T-cell (primary cell): ENCODE measurements around the gene DKKL1. TPM values are rescaled to one million over a fixed set of nuclear protein-coding genes. Genes with fewer than 3 reads are reported as not detected.

Experiments
- ATAC-seq, 4 experiments: fragments of 200-7000 bp in 3 of 4; fragments of 150-1000 bp in 1 of 4; cut with Tn5 transposase; replicated peaks in 1 of 4; 1 replicate in 3 of 4; 2 replicates in 1 of 4; pipeline ENCODE4 v1.10.0; 2021; ENCODE audit warnings: moderate library complexity in 3 of 4, mild to moderate bottlenecking in 2 of 4, moderate number of reproducible peaks in 1 of 4
- CTCF ChIA-PET, 2 donors: fragments of 300-600 bp; sonication (Branson Sonifier 250); formaldehyde crosslinking; loops; one replicate each; lab custom pipeline; 2022; ENCODE audit warnings: antibody characterized with exemption in 2 of 2; lab: Charles Lee
- POLR2A ChIA-PET, 2 donors: fragments of 300-600 bp; sonication (Branson Sonifier 250); formaldehyde crosslinking; loops; one replicate each; lab custom pipeline; 2022; ENCODE audit warnings: antibody characterized with exemption in 2 of 2; lab: Charles Lee
- DNase-seq, 35 experiments: peaks; one replicate each; pipeline versions ENCODE4 v3.0.0 to v3.0.0-alpha.2; 2013 to 2023
- H3K27ac ChIP-seq: one replicate; pipeline ENCODE4 v1.5.1; 2013; ENCODE audit warnings: low read length
- H3K27me3 ChIP-seq, 2 experiments: replicated peaks in 1 of 2; 1 replicate in 1 of 2; 2 replicates in 1 of 2; pipeline versions ENCODE4 v1.6.1 to v1.7.0; 2013; ENCODE audit warnings: low read length in 1 of 2, mixed read lengths in 1 of 2; ENCODE audit not compliant: control insufficient read depth in 2 of 2, insufficient read depth in 2 of 2; ENCODE audit errors: extremely low read depth in 1 of 2
- H3K36me3 ChIP-seq, 2 donors: 1 replicate in 1 of 2; 2 replicates in 1 of 2; pipeline versions ENCODE4 v1.6.1 to v1.7.0; 2013; ENCODE audit warnings: low read length in 1 of 2; ENCODE audit not compliant: control insufficient read depth in 2 of 2, insufficient read depth in 1 of 2; ENCODE audit errors: extremely low read depth in 1 of 2
- H3K4me1 ChIP-seq, 2 experiments: 1 replicate in 1 of 2; 2 replicates in 1 of 2; pipeline versions ENCODE4 v1.6.1 to v1.7.0; 2013; ENCODE audit warnings: low read length in 2 of 2, mixed read lengths in 1 of 2; ENCODE audit not compliant: insufficient read depth in 2 of 2, control insufficient read depth in 1 of 2; ENCODE audit errors: extremely low read depth in 1 of 2
- H3K4me3 ChIP-seq, 2 donors: 1 replicate in 1 of 2; 2 replicates in 1 of 2; pipeline versions ENCODE4 v1.5.1 to v1.7.0; 2013; ENCODE audit warnings: mild to moderate bottlenecking in 2 of 2, low read length in 1 of 2, moderate library complexity in 1 of 2; ENCODE audit not compliant: control insufficient read depth in 1 of 2; ENCODE audit errors: extremely low read depth in 1 of 2
- H3K9me3 ChIP-seq: 2 replicates; pipeline ENCODE4 v1.7.0; 2013
- H3K27ac Mint-ChIP-seq, 2 donors: one replicate each; pipeline ENCODE4 v1.8.0; 2020 to 2021; ENCODE audit warnings: mild to moderate bottlenecking in 2 of 2, mixed read lengths in 2 of 2
- H3K27me3 Mint-ChIP-seq, 2 donors: one replicate each; pipeline ENCODE4 v1.8.0; 2021 to 2022; ENCODE audit warnings: mixed read lengths in 2 of 2
- H3K36me3 Mint-ChIP-seq: one replicate; pipeline ENCODE4 v1.8.0; 2021; ENCODE audit warnings: mixed read lengths
- H3K4me1 Mint-ChIP-seq, 3 donors: one replicate each; pipeline ENCODE4 v1.8.0; 2020 to 2022; ENCODE audit warnings: mixed read lengths in 3 of 3, mild to moderate bottlenecking in 1 of 3
- H3K4me3 Mint-ChIP-seq, 3 donors: one replicate each; pipeline ENCODE4 v1.8.0; 2020 to 2022; ENCODE audit warnings: mild to moderate bottlenecking in 3 of 3, mixed read lengths in 3 of 3, moderate library complexity in 3 of 3
- H3K9me3 Mint-ChIP-seq, 3 donors: one replicate each; pipeline ENCODE4 v1.8.0; 2020 to 2022; ENCODE audit warnings: mixed read lengths in 3 of 3
- WGBS: methylation state at CpG from one replicate; pipeline ENCODE4 v1.1.5; 2013; ENCODE audit warnings: missing lambda C conversion rate; ENCODE audit not compliant: insufficient coverage; 5-methylcytosine and 5-hydroxymethylcytosine counted together
- total RNA-seq, 35 experiments: library from RNA in 6 of 35; stranded (reverse) in 6 of 35; fragments of 120-200 nt in 1 of 35; gene quantifications; one replicate each; pipeline versions ENCODE4 v1.2.1 to v1.2.4 and lab custom pipeline; 2013 to 2026

Gene DKKL1
- total RNA-seq, 5 donors from 2014 or later (not counting 1 experiment from before 2014, with no cell fraction given), result not detected

DNA sequence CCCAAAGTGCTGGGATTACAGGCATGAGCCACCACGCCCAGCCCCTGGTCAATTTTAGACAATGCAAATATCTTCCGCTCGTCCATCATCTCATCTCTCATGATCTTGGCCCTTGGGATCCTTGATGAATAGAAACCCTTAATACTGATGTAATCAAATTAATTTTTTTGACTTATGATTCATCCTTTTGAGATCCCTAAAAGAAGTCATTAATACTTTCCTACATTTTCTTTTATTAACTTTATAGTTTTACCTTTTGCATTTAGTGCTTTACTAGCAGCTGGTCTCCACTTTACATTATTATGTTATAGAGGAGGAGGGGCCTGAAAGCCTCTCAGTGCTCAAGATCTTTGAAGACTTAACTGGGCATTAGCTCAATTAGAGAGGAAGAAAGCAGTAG is 16.7 kb downstream of the DKKL1 start:
- Histone ChIP-seq H3K27ac (no peak overlapping the region), H3K27me3 (peaks cover 0 to 25% of the 10 kb centered on the region in 2 experiments), H3K4me3 (no peak overlapping the region), H3K4me1 (no peaks in the 10 kb centered on the region), H3K9me3 (peaks cover 2% of the 10 kb centered on the region), H3K36me3 (no peaks in the 10 kb centered on the region)
- ATAC-seq, result no peak
- H3K4me3 Mint-ChIP-seq, result no peak overlapping the region
- ChIA-PET POLR2A (no interaction called here), CTCF (no interaction called here)
- no peaks in the 10 kb centered on the region for H3K36me3 Mint-ChIP-seq
- H3K27me3 Mint-ChIP-seq, result peaks cover 3 to 9% of the 10 kb centered on the region in 2 donors
- no peak overlapping the region for H3K27ac Mint-ChIP-seq
- WGBS, result 83% methylated on average over 1 of the region's 3 CpGs
- peaks cover 0 to 8% (median 3%) of the 10 kb centered on the region in 3 donors for H3K9me3 Mint-ChIP-seq
- DNase-seq, result no peak
- H3K4me1 Mint-ChIP-seq, result no peaks in the 10 kb centered on the region

DNA sequence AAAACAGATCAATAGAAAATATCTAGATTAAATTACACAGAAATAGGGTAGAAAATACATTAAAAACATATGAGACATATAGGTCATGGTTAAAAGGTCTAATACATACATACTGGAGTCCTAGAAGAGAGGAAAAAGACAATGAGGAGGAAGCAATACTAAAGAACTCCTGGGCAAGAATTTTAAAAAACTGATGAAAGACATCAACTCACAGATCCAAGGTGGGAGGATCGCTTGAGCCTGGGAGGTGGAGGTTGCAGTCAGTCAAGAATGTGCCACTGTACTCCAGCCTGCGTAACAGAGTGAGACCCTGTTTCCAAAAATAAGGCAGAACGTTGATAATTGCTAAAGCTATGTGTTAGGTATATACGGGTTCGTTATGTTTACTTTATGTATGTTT is 19.0 kb downstream of the DKKL1 start:
- ChIA-PET POLR2A (no interaction called here), CTCF (interaction anchor here in 1 of 2 donors (0.7 kb wide), 1 partner anchor 334 kb away, joined by 3 read pairs; no protein-coding TSS in a partner anchor)
- Histone ChIP-seq H3K36me3 (no peaks in the 10 kb centered on the region), H3K27me3 (peaks cover 0 to 10% of the 10 kb centered on the region in 2 experiments), H3K4me3 (no peak overlapping the region), H3K27ac (no peak overlapping the region), H3K9me3 (peaks cover 2% of the 10 kb centered on the region), H3K4me1 (peaks cover 0 to 2% of the 10 kb centered on the region in 2 experiments)
- peaks cover 0 to 3% of the 10 kb centered on the region in 2 donors for H3K27me3 Mint-ChIP-seq
- 100% methylated on average over 2 of the region's 5 CpGs for WGBS
- no peaks in the 10 kb centered on the region for H3K36me3 Mint-ChIP-seq
- H3K9me3 Mint-ChIP-seq, result peaks cover 0 to 8% (median 3%) of the 10 kb centered on the region in 3 donors
- no peak overlapping the region for H3K4me3 Mint-ChIP-seq
- no peak for DNase-seq
- peaks cover 2 to 6% (median 3%) of the 10 kb centered on the region in 3 donors for H3K4me1 Mint-ChIP-seq
- H3K27ac Mint-ChIP-seq, result no peak overlapping the region
- ATAC-seq, result no peak

DNA sequence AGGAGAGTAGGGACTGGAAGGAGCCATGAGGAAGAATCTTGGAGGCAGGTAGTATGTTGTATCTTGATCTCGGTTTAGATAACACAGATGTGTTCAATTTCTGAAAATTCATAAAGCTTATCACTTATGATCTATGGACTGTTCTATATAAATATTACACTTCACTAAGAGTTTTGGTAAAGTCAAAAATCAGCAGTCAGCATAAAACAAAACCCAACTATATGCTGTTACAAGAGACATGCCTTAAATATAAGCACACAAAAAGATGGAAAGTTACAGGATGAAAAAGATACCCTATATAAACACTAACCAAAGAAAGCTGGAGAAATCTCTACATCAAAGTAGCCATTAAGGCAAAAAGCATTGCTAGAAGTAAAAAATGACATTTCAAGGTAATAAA is 19.9 kb downstream of the DKKL1 start:
- Histone ChIP-seq H3K36me3 (no peaks in the 10 kb centered on the region), H3K27me3 (peaks cover 0 to 10% of the 10 kb centered on the region in 2 experiments), H3K4me3 (no peak overlapping the region), H3K27ac (no peak overlapping the region), H3K9me3 (peaks cover 2% of the 10 kb centered on the region), H3K4me1 (peaks cover 2 to 10% of the 10 kb centered on the region in 2 experiments)
- H3K27ac Mint-ChIP-seq, result no peak overlapping the region
- H3K36me3 Mint-ChIP-seq, result no peaks in the 10 kb centered on the region
- H3K4me3 Mint-ChIP-seq, result no peak overlapping the region
- ChIA-PET CTCF (interaction anchor here (0.6 to 0.7 kb wide), 3 partner anchors 185 to 895 kb away, joined by 3 to 7 read pairs (median 3); no protein-coding TSS in a partner anchor), POLR2A (no interaction called here)
- peaks cover 0 to 8% (median 3%) of the 10 kb centered on the region in 3 donors for H3K9me3 Mint-ChIP-seq
- H3K27me3 Mint-ChIP-seq, result peaks cover 0 to 3% of the 10 kb centered on the region in 2 donors
- peaks cover 7 to 12% (median 8%) of the 10 kb centered on the region in 3 donors for H3K4me1 Mint-ChIP-seq
- no peak for DNase-seq
- ATAC-seq, result no peak
- no CpG with 5 or more reads among the region's 1 CpG for WGBS

DNA sequence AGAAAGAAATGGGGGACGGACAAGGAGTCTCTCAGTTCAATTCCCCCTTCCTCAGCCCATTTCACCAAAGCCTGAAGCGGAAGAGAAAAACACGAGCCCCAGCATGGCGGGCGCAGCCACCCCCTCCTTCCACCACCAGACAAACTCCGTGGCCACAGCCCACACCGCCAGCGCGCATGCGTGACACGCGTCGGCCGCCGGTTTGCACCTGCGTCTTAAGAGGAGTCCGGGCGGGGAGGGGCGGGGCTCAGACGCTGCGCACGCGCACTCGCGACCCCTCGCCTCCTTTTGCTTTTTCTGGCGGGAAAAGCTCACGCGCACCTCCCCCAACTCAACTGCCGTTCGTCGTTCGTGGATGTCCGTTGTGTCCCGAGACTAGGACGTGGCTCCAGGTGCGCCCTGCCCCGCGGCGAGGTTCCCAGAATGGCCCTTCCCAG is 24.3 kb downstream of the DKKL1 start, which contains the start of gene KASH5:
Gene KASH5, plus strand, starts transcription at position 314 of the 437 bp plus-strand sequence. CDS start 2,635 bp downstream, outside the sequence.
- no peak within 1 kb of the TSS for H3K27ac ChIP-seq
- no peaks in the 10 kb centered on the region for H3K36me3 ChIP-seq
- peak within 1 kb of the TSS; percentile 37 to 63 (median 39) for H3K4me3 Mint-ChIP-seq
- H3K4me1 Mint-ChIP-seq, result peaks cover 16 to 24% (median 19%) of the 10 kb centered on the region in 3 donors
- WGBS, result 40% methylated on average over 27 of the region's 40 CpGs
- DNase-seq, result peak; percentile 57 to 93 (median 82)
- H3K4me3 ChIP-seq, result peak within 1 kb of the TSS in 1 of 2 donors; percentile 17
- ChIA-PET CTCF (interaction anchor here in 1 of 2 donors (0.7 kb wide), 1 partner anchor 66 kb away, joined by 5 read pairs; no protein-coding TSS in a partner anchor), POLR2A (no interaction called here)
- no peaks in the 10 kb centered on the region for H3K36me3 Mint-ChIP-seq
- H3K9me3 Mint-ChIP-seq, result no peaks in the 10 kb centered on the region
- H3K4me1 ChIP-seq, result peaks cover 2 to 23% of the 10 kb centered on the region in 2 experiments
- H3K27ac Mint-ChIP-seq, result peak within 1 kb of the TSS; percentile 27 to 39
- peaks cover 0 to 4% of the 10 kb centered on the region in 2 experiments for H3K27me3 ChIP-seq
- peaks cover 0 to 1% of the 10 kb centered on the region in 2 donors for H3K27me3 Mint-ChIP-seq
- H3K9me3 ChIP-seq, result no peaks in the 10 kb centered on the region
- peak; percentile 72 to 87 (median 84) for ATAC-seq

DNA sequence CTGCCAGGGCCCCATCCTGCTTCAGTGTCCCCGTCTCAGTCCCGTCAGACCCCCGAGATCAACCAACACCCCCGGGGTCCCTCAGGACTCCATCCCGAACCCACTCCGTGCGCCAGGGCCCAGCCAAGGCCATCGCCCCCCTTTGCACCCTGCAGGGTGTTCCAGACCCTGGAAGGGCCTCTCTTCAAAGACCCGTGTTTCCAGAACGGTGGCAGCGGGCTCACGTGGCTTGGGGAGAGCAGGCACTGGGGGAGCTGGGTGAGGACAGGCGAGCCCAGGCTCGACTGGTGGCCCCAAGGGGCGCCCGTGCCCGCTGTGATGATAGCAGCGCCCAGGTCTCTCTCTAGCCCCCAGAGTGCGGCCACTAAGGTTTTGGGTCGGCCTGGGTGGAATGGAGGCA is 25.7 kb downstream of the DKKL1 start:
- Histone ChIP-seq H3K27me3 (peaks cover 0 to 5% of the 10 kb centered on the region in 2 experiments), H3K9me3 (no peaks in the 10 kb centered on the region), H3K4me1 (peaks cover 2 to 23% of the 10 kb centered on the region in 2 experiments), H3K4me3 (no peak overlapping the region), H3K36me3 (no peaks in the 10 kb centered on the region), H3K27ac (no peak overlapping the region)
- CTCF ChIA-PET, result interaction anchor here in 1 of 2 donors (0.5 kb wide), 1 partner anchor 23 kb away, joined by 3 read pairs; no protein-coding TSS in a partner anchor
- 96% methylated on average over 18 of the region's 20 CpGs for WGBS
- no peak for DNase-seq
- POLR2A ChIA-PET, result no interaction called here
- Mint-ChIP-seq H3K4me1 (peaks cover 16 to 24% (median 19%) of the 10 kb centered on the region in 3 donors), H3K36me3 (no peaks in the 10 kb centered on the region), H3K27ac (no peak overlapping the region), H3K4me3 (no peak overlapping the region), H3K9me3 (no peaks in the 10 kb centered on the region), H3K27me3 (peaks cover 0 to 1% of the 10 kb centered on the region in 2 donors)
- ATAC-seq, result no peak

DNA sequence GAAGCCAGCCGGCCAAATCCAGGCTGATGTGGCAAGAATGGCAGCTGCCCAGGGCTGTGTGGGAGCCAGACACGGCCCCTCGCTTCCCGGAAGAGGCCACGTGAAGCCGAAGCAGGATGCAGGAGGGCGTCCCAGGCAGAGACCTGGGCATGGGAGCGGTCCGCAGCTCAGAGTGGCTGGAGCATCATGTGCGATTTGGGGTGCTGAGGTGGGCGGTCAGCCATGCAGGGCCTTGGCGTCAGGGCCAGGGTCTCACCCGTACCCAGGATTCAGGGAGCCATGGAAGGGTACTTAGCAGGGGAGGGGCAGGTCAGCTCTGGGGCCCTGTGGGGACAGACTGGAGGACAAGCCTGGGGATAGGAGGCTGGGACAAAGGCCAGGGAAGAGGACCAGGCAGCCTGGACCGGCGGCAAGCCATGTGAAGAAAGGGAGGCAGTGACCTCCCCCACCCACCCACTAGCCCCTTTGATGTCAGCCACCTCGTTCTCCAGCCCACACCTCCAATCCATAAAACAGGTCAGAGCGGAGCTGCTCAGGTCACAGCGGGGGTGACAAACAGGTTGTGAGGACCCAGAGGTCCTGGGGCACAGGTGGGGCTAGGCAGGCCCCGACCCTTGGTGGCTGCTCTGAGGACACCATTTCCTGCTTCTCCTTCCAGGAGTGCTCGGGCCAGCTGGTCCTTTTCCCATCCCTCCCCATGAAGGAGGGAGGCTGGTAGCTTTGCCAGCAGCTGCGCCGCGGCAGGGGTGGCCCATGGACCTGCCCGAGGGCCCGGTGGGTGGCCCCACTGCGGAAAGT is 26.7 kb downstream of the DKKL1 start:
- CTCF ChIA-PET, result interaction anchor here in 1 of 2 donors (0.5 kb wide), 1 partner anchor 162 kb away, joined by 4 read pairs; no protein-coding TSS in a partner anchor
- 88% methylated on average over 16 of the region's 26 CpGs for WGBS
- ATAC-seq, result no peak
- H3K9me3 ChIP-seq, result no peaks in the 10 kb centered on the region
- no peaks in the 10 kb centered on the region for H3K9me3 Mint-ChIP-seq
- POLR2A ChIA-PET, result interaction anchor here in 1 of 2 donors (0.7 kb wide), 1 partner anchor 105 kb away, joined by 3 read pairs; no protein-coding TSS in a partner anchor
- peaks cover 0 to 1% of the 10 kb centered on the region in 2 donors for H3K27me3 Mint-ChIP-seq
- DNase-seq, result no peak
- H3K4me3 ChIP-seq, result no peak overlapping the region
- no peaks in the 10 kb centered on the region for H3K36me3 Mint-ChIP-seq
- H3K27ac ChIP-seq, result no peak overlapping the region
- H3K4me1 ChIP-seq, result peaks cover 2 to 23% of the 10 kb centered on the region in 2 experiments
- H3K4me1 Mint-ChIP-seq, result peaks cover 16 to 24% (median 19%) of the 10 kb centered on the region in 3 donors
- peaks cover 0 to 12% of the 10 kb centered on the region in 2 experiments for H3K27me3 ChIP-seq
- peak overlapping the region in 1 of 2 donors; percentile 43 for H3K27ac Mint-ChIP-seq
- no peaks in the 10 kb centered on the region for H3K36me3 ChIP-seq
- H3K4me3 Mint-ChIP-seq, result no peak overlapping the region
